Vagina (tissue), 2 donors: ENCODE results near the gene CCDC38. TPM values are rescaled to one million over a fixed set of nuclear protein-coding genes. Genes with fewer than 3 reads are reported as not detected.

ENCODE experiments used
- DNase-seq, 2 donors: peaks; one replicate each; pipeline ENCODE4 v3.0.0-alpha.2; 2017; ENCODE audit errors: extremely low spot score in 2 of 2
- H3K27ac ChIP-seq: fragments of 200-600 bp; sonication (generic); one replicate; pipeline ENCODE4 v1.5.1; 2019
- H3K27me3 ChIP-seq: fragments of 200-600 bp; sonication (generic); one replicate; pipeline ENCODE4 v1.5.1; 2019
- H3K36me3 ChIP-seq, 2 donors: fragments of 200-600 bp; sonication (generic); one replicate each; pipeline ENCODE4 v1.5.1; 2017 to 2019
- H3K4me1 ChIP-seq: fragments of 200-600 bp; sonication (generic); one replicate; pipeline ENCODE4 v1.5.1; 2019
- H3K4me3 ChIP-seq, 2 donors: fragments of 200-600 bp; sonication (generic); 1 replicate in 1 of 2; 2 replicates in 1 of 2; pipeline ENCODE4 v1.5.1; 2016 to 2019
- H3K9me3 ChIP-seq: fragments of 200-600 bp; sonication (generic); one replicate; pipeline ENCODE4 v1.5.1; 2019
- CTCF ChIP-seq, 3 experiments: fragments of 450-650 bp in 2 of 3; fragments of 200-600 bp in 1 of 3; sonication (generic) in 1 of 3; IDR thresholded peaks; one replicate each; pipeline ENCODE4 v1.5.1; 2017 to 2019; ENCODE audit warnings: antibody characterized with exemption in 3 of 3, mild to moderate bottlenecking in 2 of 3, moderate library complexity in 2 of 3
- POLR2A ChIP-seq, 2 donors: fragments of 450-650 bp; IDR thresholded peaks; one replicate each; pipeline ENCODE4 v1.6.1; 2017; ENCODE audit warnings: antibody characterized with exemption in 2 of 2, mild to moderate bottlenecking in 2 of 2, moderate library complexity in 2 of 2
- POLR2AphosphoS5 ChIP-seq, 2 donors: sonication (generic); formaldehyde crosslinking; IDR thresholded peaks; one replicate each; pipeline ENCODE4 v1.9.0; 2017; ENCODE audit warnings: antibody characterized with exemption in 2 of 2, mild to moderate bottlenecking in 2 of 2, low read depth in 1 of 2; ENCODE audit not compliant: insufficient read depth in 1 of 2
- intact Hi-C: fragments of 100-400 bp; cut with DNase I; formaldehyde crosslinking; loops from one replicate; pipeline ENCODE4 v1.15.1; 2023
- total RNA-seq: library from RNA; depleted of rRNA; stranded (reverse); fragments of >200 nt; gene quantifications from one replicate; pipeline ENCODE4 v1.2.3, GENCODE V29; 2016

The CCDC38 gene
- total RNA-seq, 1 donor from 2014 or later = not detected

DNA sequence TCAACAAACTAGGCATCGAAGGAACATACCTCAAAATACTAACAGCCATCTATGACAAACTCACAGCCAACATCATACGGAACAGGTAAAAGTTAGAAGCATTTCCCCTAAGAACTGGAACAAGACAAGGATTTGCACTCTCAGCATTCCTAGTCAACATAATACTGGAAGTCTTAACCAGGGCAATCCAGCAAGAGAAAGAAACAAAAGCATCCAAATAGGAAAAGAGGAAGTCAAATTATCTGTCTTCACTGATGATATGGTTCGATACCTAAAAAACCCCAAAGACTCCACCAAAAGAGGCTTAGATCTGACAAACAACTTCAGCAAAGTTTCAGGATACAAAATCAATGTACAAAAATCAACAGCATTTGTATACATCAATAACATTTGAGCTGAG, 32.5 kb downstream of the CCDC38 start:
- no peak for DNase-seq
- intact Hi-C loops = no loop called here
- H3K4me3 ChIP-seq = no peak overlapping the region
- no peaks in the 10 kb centered on the region for H3K4me1 ChIP-seq
- H3K27me3 ChIP-seq = no peaks in the 10 kb centered on the region
- H3K27ac ChIP-seq = no peak overlapping the region
- no peaks in the 10 kb centered on the region for H3K36me3 ChIP-seq
- no peak for TF ChIP-seq CTCF (IDR thresholded peaks at IDR 0.05)
- TF ChIP-seq POLR2A (IDR thresholded peaks at IDR 0.05) = no peak
- TF ChIP-seq POLR2AphosphoS5 (IDR thresholded peaks at IDR 0.05; ENCODE audit: insufficient read depth in 1 of 2, low read depth in 1 of 2) = no peak
- no peaks in the 10 kb centered on the region for H3K9me3 ChIP-seq

DNA sequence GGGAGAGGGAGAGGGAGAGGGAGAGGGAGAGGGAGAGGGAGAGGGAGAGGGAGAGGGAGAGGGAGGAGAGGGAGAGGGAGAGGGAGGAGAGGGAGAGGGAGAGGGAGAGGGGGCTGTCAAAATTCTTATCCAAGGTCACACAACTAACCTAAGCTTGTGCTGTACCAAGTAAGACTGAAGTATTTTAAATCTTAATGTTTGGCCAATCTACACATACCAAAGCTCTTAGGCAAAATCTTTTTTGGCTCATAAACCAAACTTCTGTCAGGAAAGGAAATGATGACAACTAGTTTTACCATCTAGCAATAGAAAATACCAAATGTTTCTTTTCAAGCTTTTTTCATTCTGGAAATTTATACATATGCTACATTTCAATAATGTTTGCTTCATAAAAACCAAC, 33.8 kb downstream of the CCDC38 start:
- intact Hi-C loops = no loop called here
- H3K27ac ChIP-seq = no peak overlapping the region
- H3K4me1 ChIP-seq = no peaks in the 10 kb centered on the region
- no peak overlapping the region for H3K4me3 ChIP-seq
- DNase-seq = no peak
- H3K36me3 ChIP-seq = no peaks in the 10 kb centered on the region
- no peaks in the 10 kb centered on the region for H3K9me3 ChIP-seq
- H3K27me3 ChIP-seq = no peaks in the 10 kb centered on the region
- TF ChIP-seq POLR2AphosphoS5 (IDR thresholded peaks at IDR 0.05; ENCODE audit: insufficient read depth in 1 of 2, low read depth in 1 of 2) (no peak), POLR2A (IDR thresholded peaks at IDR 0.05) (no peak), CTCF (IDR thresholded peaks at IDR 0.05) (no peak)

DNA sequence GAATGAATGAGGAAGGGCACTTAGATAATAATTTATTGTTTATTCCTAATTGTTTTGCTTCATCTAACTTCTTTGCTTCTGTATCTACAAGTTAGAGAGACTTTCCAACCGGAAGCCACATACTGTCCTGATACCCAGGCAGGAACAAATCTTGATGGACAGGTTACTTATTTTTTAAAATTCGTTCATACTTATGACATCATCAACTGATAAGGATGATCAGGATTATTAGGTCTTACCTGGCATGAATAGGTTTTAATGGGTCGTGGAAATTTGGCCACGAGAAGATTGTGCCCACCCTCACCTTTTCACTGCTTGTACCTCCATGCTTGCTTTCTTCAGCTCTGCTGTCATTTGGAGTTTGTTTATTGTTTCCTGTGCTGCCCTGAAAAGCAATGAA, 44.3 kb downstream of the CCDC38 start:
- H3K9me3 ChIP-seq = no peaks in the 10 kb centered on the region
- no peaks in the 10 kb centered on the region for H3K27me3 ChIP-seq
- intact Hi-C loops = no loop called here
- H3K36me3 ChIP-seq = no peaks in the 10 kb centered on the region
- DNase-seq = no peak
- no peak overlapping the region for H3K27ac ChIP-seq
- TF ChIP-seq CTCF (IDR thresholded peaks at IDR 0.05) (no peak), POLR2A (IDR thresholded peaks at IDR 0.05) (no peak), POLR2AphosphoS5 (IDR thresholded peaks at IDR 0.05; ENCODE audit: insufficient read depth in 1 of 2, low read depth in 1 of 2) (no peak)
- H3K4me3 ChIP-seq = no peak overlapping the region
- no peaks in the 10 kb centered on the region for H3K4me1 ChIP-seq

DNA sequence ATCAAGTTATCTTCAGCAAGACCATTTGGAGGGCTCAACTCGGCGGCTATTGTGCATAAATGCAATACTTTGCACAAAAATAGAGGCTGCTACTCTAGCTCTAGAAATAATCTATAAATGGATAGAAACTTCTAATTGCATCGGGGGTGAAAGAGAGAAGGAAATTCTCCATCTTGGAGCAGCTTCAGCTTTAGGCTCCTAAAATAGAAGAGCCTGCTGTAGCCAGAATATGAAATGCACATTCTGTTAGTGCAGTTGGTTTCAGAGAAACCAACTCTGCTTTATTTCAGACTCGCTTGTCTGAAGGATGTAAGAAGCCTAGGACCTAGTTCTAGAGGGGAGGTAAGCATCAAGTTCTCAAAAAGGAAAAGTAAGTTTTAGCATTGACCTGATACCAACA, 45.6 kb downstream of the CCDC38 start:
- no peaks in the 10 kb centered on the region for H3K27me3 ChIP-seq
- H3K4me3 ChIP-seq = no peak overlapping the region
- no peaks in the 10 kb centered on the region for H3K4me1 ChIP-seq
- no peaks in the 10 kb centered on the region for H3K9me3 ChIP-seq
- DNase-seq = no peak
- H3K36me3 ChIP-seq = no peaks in the 10 kb centered on the region
- intact Hi-C loops = no loop called here
- TF ChIP-seq POLR2A (IDR thresholded peaks at IDR 0.05) = no peak
- TF ChIP-seq CTCF (IDR thresholded peaks at IDR 0.05) = no peak
- TF ChIP-seq POLR2AphosphoS5 (IDR thresholded peaks at IDR 0.05; ENCODE audit: insufficient read depth in 1 of 2, low read depth in 1 of 2) = no peak
- no peak overlapping the region for H3K27ac ChIP-seq

GRCh38 chr12:95890958-95891357, 51.5 kb downstream of the CCDC38 start:
- no peak for DNase-seq
- TF ChIP-seq POLR2A (IDR thresholded peaks at IDR 0.05) = no peak
- no peak for TF ChIP-seq POLR2AphosphoS5 (IDR thresholded peaks at IDR 0.05; ENCODE audit: insufficient read depth in 1 of 2, low read depth in 1 of 2)
- no peak for TF ChIP-seq CTCF (IDR thresholded peaks at IDR 0.05)
- intact Hi-C loops = no loop called here
- Histone ChIP-seq H3K36me3 (no peaks in the 10 kb centered on the region), H3K4me3 (no peak overlapping the region), H3K4me1 (no peaks in the 10 kb centered on the region), H3K27me3 (no peaks in the 10 kb centered on the region), H3K9me3 (no peaks in the 10 kb centered on the region), H3K27ac (no peak overlapping the region)
